ENCODE results near the gene GPR55.

GPR55 gene

GRCh38 chr2:230874876-230875275, 50.2 kb downstream of the GPR55 start:
- TF ChIP-seq CTCF (IDR thresholded peaks at IDR 0.05; ENCODE audit: unreplicated experiment in 3 of 3): no peak
- Mint-ChIP-seq H3K27ac (peak overlapping the region; percentile 19 to 95 (median 28)), H3K9me3 (no peaks in the 10 kb centered on the region), H3K36me3 (ENCODE audit: low read depth) (peaks cover 59% of the 10 kb centered on the region), H3K27me3 (ENCODE audit: low read depth) (peaks cover 4% of the 10 kb centered on the region), H3K4me1 (peaks cover 51% of the 10 kb centered on the region), H3K4me3 (no peak overlapping the region)

GRCh38 chr2:230874456-230874855, 50.6 kb downstream of the GPR55 start:
- H3K4me3 Mint-ChIP-seq: no peak overlapping the region
- peaks cover 55% of the 10 kb centered on the region for H3K36me3 Mint-ChIP-seq (ENCODE audit: low read depth)
- H3K27ac Mint-ChIP-seq: peak overlapping the region; percentile 19 to 95 (median 28)
- TF ChIP-seq CTCF (IDR thresholded peaks at IDR 0.05; ENCODE audit: unreplicated experiment in 3 of 3): no peak
- peaks cover 55% of the 10 kb centered on the region for H3K4me1 Mint-ChIP-seq
- peaks cover 4% of the 10 kb centered on the region for H3K27me3 Mint-ChIP-seq (ENCODE audit: low read depth)
- H3K9me3 Mint-ChIP-seq: no peaks in the 10 kb centered on the region

GRCh38 chr2:230873661-230874401, 51.2 kb downstream of the GPR55 start:
- Mint-ChIP-seq H3K4me3 (no peak overlapping the region), H3K4me1 (peaks cover 55% of the 10 kb centered on the region), H3K27ac (peak overlapping the region in 2 of 3 experiments; percentile 35 to 95), H3K9me3 (no peaks in the 10 kb centered on the region), H3K27me3 (ENCODE audit: low read depth) (peaks cover 4% of the 10 kb centered on the region), H3K36me3 (ENCODE audit: low read depth) (peaks cover 49% of the 10 kb centered on the region)
- TF ChIP-seq CTCF (IDR thresholded peaks at IDR 0.05; ENCODE audit: unreplicated experiment in 3 of 3): no peak

GRCh38 chr2:230872968-230873660, 51.9 kb downstream of the GPR55 start:
- Mint-ChIP-seq H3K4me1 (peaks cover 58% of the 10 kb centered on the region), H3K27ac (peak overlapping the region; percentile 68 to 95 (median 73)), H3K9me3 (no peaks in the 10 kb centered on the region), H3K4me3 (peak overlapping the region in 1 of 3 experiments; percentile 44), H3K36me3 (ENCODE audit: low read depth) (peaks cover 42% of the 10 kb centered on the region), H3K27me3 (ENCODE audit: low read depth) (peaks cover 4% of the 10 kb centered on the region)
- TF ChIP-seq CTCF (IDR thresholded peaks at IDR 0.05; ENCODE audit: unreplicated experiment in 3 of 3): no peak

- Mint-ChIP-seq H3K27ac (peak overlapping the region; percentile 68 to 95 (median 73)), H3K4me3 (peak overlapping the region in 2 of 3 experiments; percentile 28 to 44), H3K4me1 (peaks cover 51% of the 10 kb centered on the region), H3K9me3 (no peaks in the 10 kb centered on the region), H3K27me3 (ENCODE audit: low read depth) (peaks cover 4% of the 10 kb centered on the region), H3K36me3 (ENCODE audit: low read depth) (peaks cover 34% of the 10 kb centered on the region)
- no peak for TF ChIP-seq CTCF (IDR thresholded peaks at IDR 0.05; ENCODE audit: unreplicated experiment in 3 of 3)
These were observed 52.7 kb downstream of the GPR55 start for GRCh38 chr2:230872151-230872967.

Measured in nephron (organoid).